SK-N-SH treated with all-trans-retinoic acid at 6 μM for 48 hours (cell line): ENCODE results near the gene ADIPOR1.
A peak's percentile ranks its signal among the peaks of the same experiment; 100 is the strongest.

Source experiments
- ATAC-seq: fragments of 200-7000 bp; cut with Tn5 transposase; 3 replicates; pipeline ENCODE4 v1.9.1; 2020; ENCODE audit warnings: mild to moderate bottlenecking, moderate library complexity
- ARNTL ChIP-seq: fragments of 450-650 bp; formaldehyde crosslinking; IDR thresholded peaks from 2 replicates; pipeline ENCODE4 v1.5.0; 2020; ENCODE audit warnings: low read depth, mild to moderate bottlenecking, moderate library complexity, borderline replicate concordance
- BACH2 ChIP-seq: fragments of 250-450 bp; sonication (Bioruptor Pico); IDR thresholded peaks from 2 replicates; pipeline ENCODE4 v1.9.0; 2021; ENCODE audit warnings: mild to moderate bottlenecking, borderline replicate concordance
- CREB5 ChIP-seq: fragments of 250-450 bp; sonication (Bioruptor Pico); IDR thresholded peaks from 2 replicates; pipeline ENCODE4 v1.5.1; 2020; ENCODE audit warnings: low read depth, mild to moderate bottlenecking, moderate library complexity
- CSDC2 ChIP-seq: fragments of 250-450 bp; sonication (Bioruptor Pico); IDR thresholded peaks from 2 replicates; pipeline ENCODE4 v1.5.0; 2020; ENCODE audit warnings: mild to moderate bottlenecking, moderate library complexity
- CSRNP3 ChIP-seq: fragments of 250-450 bp; sonication (Bioruptor Pico); IDR thresholded peaks from 2 replicates; pipeline ENCODE4 v1.5.1; 2021; ENCODE audit warnings: mild to moderate bottlenecking, moderate library complexity
- ESRRG ChIP-seq: fragments of 250-450 bp; sonication (Bioruptor Pico); IDR thresholded peaks from 2 replicates; pipeline ENCODE4 v1.6.1; 2021; ENCODE audit warnings: mild to moderate bottlenecking
- OSR1 ChIP-seq: fragments of 250-450 bp; sonication (Bioruptor Pico); IDR thresholded peaks from 2 replicates; pipeline ENCODE4 v1.8.0; 2022; ENCODE audit warnings: moderate library complexity, mild to moderate bottlenecking, inconsistent platforms
- PATZ1 ChIP-seq: fragments of 250-450 bp; sonication (Bioruptor Pico); IDR thresholded peaks from 2 replicates; pipeline ENCODE4 v1.8.0; 2020; ENCODE audit warnings: mild to moderate bottlenecking, moderate library complexity, borderline replicate concordance
- POU6F1 ChIP-seq: fragments of 250-450 bp; sonication (Bioruptor Pico); IDR thresholded peaks from 2 replicates; pipeline ENCODE4 v1.8.0; 2021; ENCODE audit warnings: low read depth, mild to moderate bottlenecking, moderate library complexity, borderline replicate concordance
- PPARA ChIP-seq: fragments of 250-450 bp; sonication (Bioruptor Pico); IDR thresholded peaks from 2 replicates; pipeline ENCODE4 v1.5.0; 2020; ENCODE audit warnings: mild to moderate bottlenecking, borderline replicate concordance
- RARB ChIP-seq: fragments of 250-450 bp; sonication (Bioruptor Pico); IDR thresholded peaks from 2 replicates; pipeline ENCODE4 v1.8.0; 2021; ENCODE audit warnings: mild to moderate bottlenecking, moderate library complexity
- SNAI2 ChIP-seq: fragments of 250-450 bp; sonication (Bioruptor Pico); IDR thresholded peaks from 2 replicates; pipeline ENCODE4 v1.5.0; 2020; ENCODE audit warnings: mild to moderate bottlenecking, moderate library complexity
- TCF4 ChIP-seq: fragments of 250-450 bp; sonication (Bioruptor Pico); IDR thresholded peaks from 2 replicates; pipeline ENCODE4 v1.8.0; 2021; ENCODE audit warnings: mild to moderate bottlenecking, moderate library complexity, borderline replicate concordance
- TOX ChIP-seq: fragments of 250-450 bp; sonication (Bioruptor Pico); IDR thresholded peaks from 2 replicates; pipeline ENCODE4 v1.8.0; 2021; ENCODE audit warnings: mild to moderate bottlenecking, moderate library complexity, borderline replicate concordance
- TSHZ2 ChIP-seq: fragments of 250-450 bp; sonication (Bioruptor Pico); IDR thresholded peaks from 2 replicates; pipeline ENCODE4 v1.5.0; 2020; ENCODE audit warnings: mild to moderate bottlenecking, moderate library complexity
- ZC3H10 ChIP-seq: fragments of 250-450 bp; sonication (Bioruptor Pico); IDR thresholded peaks from 2 replicates; pipeline ENCODE4 v1.5.1; 2021; ENCODE audit warnings: mild to moderate bottlenecking, moderate library complexity
- ZFP3 ChIP-seq: fragments of 250-450 bp; sonication (Bioruptor Pico); IDR thresholded peaks from 2 replicates; pipeline ENCODE4 v1.5.0; 2020; ENCODE audit warnings: mild to moderate bottlenecking, moderate library complexity
- ZFP30 ChIP-seq: fragments of 450-650 bp; formaldehyde crosslinking; IDR thresholded peaks from 2 replicates; pipeline ENCODE4 v1.5.0; 2022; ENCODE audit warnings: mild to moderate bottlenecking, moderate library complexity
- ZNF565 ChIP-seq: fragments of 450-650 bp; formaldehyde crosslinking; conservative IDR thresholded peaks from 2 replicates; pipeline ENCODE4 v1.5.0; 2020; ENCODE audit warnings: low read depth, mild to moderate bottlenecking, moderate library complexity
- ZNF70 ChIP-seq: fragments of 450-650 bp; formaldehyde crosslinking; IDR thresholded peaks from 2 replicates; pipeline ENCODE4 v1.5.0; 2020; ENCODE audit warnings: mild to moderate bottlenecking, moderate library complexity
- ZNF8 ChIP-seq: fragments of 450-650 bp; formaldehyde crosslinking; IDR thresholded peaks from 2 replicates; pipeline ENCODE4 v1.5.0; 2020; ENCODE audit warnings: mild to moderate bottlenecking, moderate library complexity

The ADIPOR1 gene

GRCh38 chr1:202974856-202975255, 16.7 kb upstream of the ADIPOR1 start (continued):
- TF ChIP-seq PATZ1, result no peak
- no peak for TF ChIP-seq ZNF8 (CRISPR knock-in tag)
- TF ChIP-seq POU6F1, result no peak
- no peak for TF ChIP-seq RARB (CRISPR knock-in tag)
- TF ChIP-seq CSDC2, result no peak
- TF ChIP-seq ZFP3 (CRISPR knock-in tag), result no peak
- no peak for TF ChIP-seq ESRRG

GRCh38 chr1:202972046-202972445, 13.9 kb upstream of the ADIPOR1 start:
- no peak for ATAC-seq
- TF ChIP-seq CSRNP3 (CRISPR knock-in tag), result no peak
- no peak for TF ChIP-seq TSHZ2 (CRISPR knock-in tag)
- TF ChIP-seq, all 23 proteins: peak for 0

GRCh38 chr1:202968895-202969295, 10.8 kb upstream of the ADIPOR1 start:
- ATAC-seq, result peak; percentile 85
- no peak for TF ChIP-seq CREB5 (CRISPR knock-in tag)
- TF ChIP-seq ZFP3 (CRISPR knock-in tag), result no peak
- TF ChIP-seq CSDC2, result no peak
- no peak for TF ChIP-seq ZNF70 (CRISPR knock-in tag)
- no peak for TF ChIP-seq ZC3H10 (CRISPR knock-in tag)
- TF ChIP-seq ZNF565 (CRISPR knock-in tag), result no peak
- TF ChIP-seq SNAI2, result no peak
- TF ChIP-seq TCF4 (CRISPR knock-in tag), result no peak
- TF ChIP-seq RARB (CRISPR knock-in tag), result no peak
- TF ChIP-seq BACH2, result no peak
- TF ChIP-seq POU6F1, result no peak
- TF ChIP-seq CSRNP3 (CRISPR knock-in tag), result no peak
- TF ChIP-seq PPARA, result no peak
- no peak for TF ChIP-seq ARNTL (CRISPR knock-in tag)
- no peak for TF ChIP-seq ZNF8 (CRISPR knock-in tag)
- no peak for TF ChIP-seq OSR1
- no peak for TF ChIP-seq ZFP30 (CRISPR knock-in tag)
- no peak for TF ChIP-seq TSHZ2 (CRISPR knock-in tag)
- no peak for TF ChIP-seq TOX (CRISPR knock-in tag)
